SK-N-SH (cell line): Measurements from ENCODE around the gene TDRD10. TPM values are rescaled to one million over a fixed set of nuclear protein-coding genes. Genes with fewer than 3 reads are reported as not detected.

Experiments
- CHD2 ChIP-seq: fragments of 150-350 bp; IDR thresholded peaks from 2 replicates; pipeline ENCODE4 v1.6.1; 2018; ENCODE audit warnings: low read length; ENCODE audit not compliant: partially characterized antibody
- ELF1 ChIP-seq: IDR thresholded peaks from 2 replicates; pipeline ENCODE4 v1.4.0; 2012
- EP300 ChIP-seq, 2 experiments: IDR thresholded peaks; 2 replicates each; pipeline versions ENCODE4 v1.4.0 to v1.6.1; 2012; ENCODE audit warnings: borderline replicate concordance in 1 of 2, low read depth in 1 of 2, low read length in 1 of 2
- EZH2phosphoT487 ChIP-seq: fragments of 200-600 bp; sonication (generic); IDR thresholded peaks from 2 replicates; pipeline ENCODE4 v1.6.1; 2017; ENCODE audit warnings: low read depth, mixed run types, mild to moderate bottlenecking, antibody characterized with exemption, moderate library complexity, borderline replicate concordance
- FOSL2 ChIP-seq: IDR thresholded peaks from 2 replicates; pipeline ENCODE4 v1.4.0; 2012; ENCODE audit warnings: low read depth, mild to moderate bottlenecking, moderate library complexity, borderline replicate concordance
- FOXJ3 ChIP-seq: sonication (generic); formaldehyde crosslinking; IDR thresholded peaks from 2 replicates; pipeline ENCODE4 v1.5.1; 2020; ENCODE audit warnings: mild to moderate bottlenecking, missing genetic modification reagents
- FOXM1 ChIP-seq: IDR thresholded peaks from 2 replicates; pipeline ENCODE4 v1.4.0; 2012; ENCODE audit warnings: low read depth, mild to moderate bottlenecking
- GABPA ChIP-seq: IDR thresholded peaks from 2 replicates; pipeline ENCODE4 v1.4.0; 2012; ENCODE audit warnings: low read depth, mild to moderate bottlenecking
- GATA2 ChIP-seq: sonication (generic); formaldehyde crosslinking; IDR thresholded peaks from 2 replicates; pipeline ENCODE4 v1.5.0; 2020; ENCODE audit warnings: mild to moderate bottlenecking, missing genetic modification reagents
- MEF2A ChIP-seq: IDR thresholded peaks from 2 replicates; pipeline ENCODE4 v1.4.0; 2012; ENCODE audit warnings: low read depth, borderline replicate concordance
- MXI1 ChIP-seq: IDR thresholded peaks from 2 replicates; pipeline ENCODE4 v1.6.1; 2012; ENCODE audit warnings: mild to moderate bottlenecking, low read depth, low read length, improper control_type of control experiment
- NFIC ChIP-seq: IDR thresholded peaks from 2 replicates; pipeline ENCODE4 v1.4.0; 2012; ENCODE audit warnings: borderline replicate concordance
- NRF1 ChIP-seq: IDR thresholded peaks from 2 replicates; pipeline ENCODE4 v1.6.1; 2012; ENCODE audit warnings: low read depth, mild to moderate bottlenecking, low read length
- RCOR1 ChIP-seq: fragments of 150-350 bp; IDR thresholded peaks from 2 replicates; pipeline ENCODE4 v1.6.1; 2017; ENCODE audit warnings: antibody characterized with exemption, low read length
- REST ChIP-seq: IDR thresholded peaks from 2 replicates; pipeline ENCODE4 v1.6.1; 2012; ENCODE audit warnings: mild to moderate bottlenecking, low read depth, low read length, moderate library complexity
- RFX5 ChIP-seq: IDR thresholded peaks from 2 replicates; pipeline ENCODE4 v1.6.1; 2012; ENCODE audit warnings: mild to moderate bottlenecking, improper control_type of control experiment, low read length
- RXRA ChIP-seq: IDR thresholded peaks from 2 replicates; pipeline ENCODE4 v1.4.0; 2012; ENCODE audit warnings: low read depth, mild to moderate bottlenecking, borderline replicate concordance
- SMC3 ChIP-seq: IDR thresholded peaks from 2 replicates; pipeline ENCODE4 v1.6.1; 2012; ENCODE audit warnings: low read depth, low read length, improper control_type of control experiment
- TAF1 ChIP-seq: IDR thresholded peaks from 2 replicates; pipeline ENCODE4 v1.6.1; 2012; ENCODE audit warnings: low read depth, mild to moderate bottlenecking, low read length, moderate library complexity, borderline replicate concordance
- TCF12 ChIP-seq: IDR thresholded peaks from 2 replicates; pipeline ENCODE4 v1.4.0; 2012
- USF1 ChIP-seq: IDR thresholded peaks from 2 replicates; pipeline ENCODE4 v1.4.0; 2012; ENCODE audit warnings: low read depth, borderline replicate concordance
- YY1 ChIP-seq: IDR thresholded peaks from 2 replicates; pipeline ENCODE4 v1.4.0; 2012; ENCODE audit warnings: low read depth, mild to moderate bottlenecking
- polyA plus RNA-seq, 3 experiments: library from polyadenylated mRNA; depleted of rRNA; stranded (reverse); fragments of >200 nt; gene quantifications; 2 replicates each; pipeline ENCODE4 v1.2.3, GENCODE V29; 2012
- TF ChIP-seq, protein P1 (sequence below): fragments of 150-350 bp; IDR thresholded peaks from 2 replicates; pipeline ENCODE4 v1.6.1; 2017; ENCODE audit warnings: antibody characterized with exemption, low read length, low read depth, borderline replicate concordance
- TF ChIP-seq, protein P2 (sequence below): IDR thresholded peaks from 2 replicates; pipeline ENCODE4 v1.4.0; 2012; ENCODE audit warnings: low read depth, borderline replicate concordance

Gene TDRD10
- polyA plus RNA-seq, 1 of the 3 experiments (the other 2 are of a cell fraction), result not detected

DNA sequence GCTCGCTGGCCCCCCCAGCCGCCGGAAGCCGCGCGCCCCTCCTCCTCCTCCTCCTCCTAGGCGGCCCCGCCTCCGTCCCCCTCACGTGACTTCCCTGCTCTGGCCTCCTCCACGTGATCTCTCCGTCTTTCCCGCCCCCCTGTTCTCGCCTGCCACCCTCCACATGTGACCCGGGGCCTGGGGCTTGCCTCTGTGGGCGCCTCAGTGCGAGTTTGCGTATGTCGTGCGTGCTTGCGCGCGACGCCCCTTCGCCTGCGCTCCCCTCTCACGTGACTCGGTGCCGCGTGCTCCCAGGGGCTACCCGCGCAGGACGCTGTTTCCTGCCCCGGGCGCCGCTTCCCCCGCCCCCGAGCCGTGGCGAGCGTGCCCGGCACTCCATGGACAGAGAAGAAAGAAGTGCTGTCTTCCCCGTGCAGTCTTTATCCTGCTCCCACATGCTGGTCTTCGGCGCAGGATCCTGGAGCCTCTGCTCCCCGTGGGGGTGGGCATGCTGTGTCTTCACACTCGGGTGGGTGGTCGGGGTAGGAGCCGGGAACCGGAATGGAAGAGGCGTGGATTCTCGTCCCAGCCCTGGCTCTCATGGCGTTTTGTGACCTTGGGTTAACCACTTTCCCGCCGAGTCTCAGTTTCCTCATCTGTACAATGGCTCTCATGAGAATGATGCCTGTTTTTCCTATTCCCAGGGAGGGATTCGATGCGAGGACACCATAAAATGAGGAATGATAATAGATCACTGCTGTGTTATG lies 56.9 kb downstream of the TDRD10 start (continued):
- TF ChIP-seq REST (no peak), NRF1 (peak; percentile 71), EZH2phosphoT487 (no peak), RXRA (no peak), USF1 (peak; percentile 100), RFX5 (no peak), EP300 (IDR thresholded peaks at IDR 0.05; ENCODE audit: borderline replicate concordance in 1 of 2, low read depth in 1 of 2, low read length in 1 of 2) (peak in 1 of 2 experiments; percentile 51; a peak in 1 of 4 replicates), TCF12 (peak; percentile 31; the same call in 1 of the 2 replicates), YY1 (no peak), FOSL2 (no peak), CHD2 (peak; percentile 72), MEF2A (no peak), GABPA (peak; percentile 77), FOXM1 (no peak), NFIC (no peak), RCOR1 (peak; percentile 58; the same call in 1 of the 2 replicates), FOXJ3 (CRISPR knock-in tag) (no peak; the same call in 1 of the 2 replicates), SMC3 (no peak), MXI1 (peak; percentile 94), ELF1 (peak; percentile 76; the same call in 1 of the 2 replicates), GATA2 (no peak), TAF1 (no peak; the same call in none of the 2 replicates)
- TF ChIP-seq, protein P1, sequence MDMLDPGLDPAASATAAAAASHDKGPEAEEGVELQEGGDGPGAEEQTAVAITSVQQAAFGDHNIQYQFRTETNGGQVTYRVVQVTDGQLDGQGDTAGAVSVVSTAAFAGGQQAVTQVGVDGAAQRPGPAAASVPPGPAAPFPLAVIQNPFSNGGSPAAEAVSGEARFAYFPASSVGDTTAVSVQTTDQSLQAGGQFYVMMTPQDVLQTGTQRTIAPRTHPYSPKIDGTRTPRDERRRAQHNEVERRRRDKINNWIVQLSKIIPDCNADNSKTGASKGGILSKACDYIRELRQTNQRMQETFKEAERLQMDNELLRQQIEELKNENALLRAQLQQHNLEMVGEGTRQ, result peak; percentile 100
- TF ChIP-seq, protein P2, sequence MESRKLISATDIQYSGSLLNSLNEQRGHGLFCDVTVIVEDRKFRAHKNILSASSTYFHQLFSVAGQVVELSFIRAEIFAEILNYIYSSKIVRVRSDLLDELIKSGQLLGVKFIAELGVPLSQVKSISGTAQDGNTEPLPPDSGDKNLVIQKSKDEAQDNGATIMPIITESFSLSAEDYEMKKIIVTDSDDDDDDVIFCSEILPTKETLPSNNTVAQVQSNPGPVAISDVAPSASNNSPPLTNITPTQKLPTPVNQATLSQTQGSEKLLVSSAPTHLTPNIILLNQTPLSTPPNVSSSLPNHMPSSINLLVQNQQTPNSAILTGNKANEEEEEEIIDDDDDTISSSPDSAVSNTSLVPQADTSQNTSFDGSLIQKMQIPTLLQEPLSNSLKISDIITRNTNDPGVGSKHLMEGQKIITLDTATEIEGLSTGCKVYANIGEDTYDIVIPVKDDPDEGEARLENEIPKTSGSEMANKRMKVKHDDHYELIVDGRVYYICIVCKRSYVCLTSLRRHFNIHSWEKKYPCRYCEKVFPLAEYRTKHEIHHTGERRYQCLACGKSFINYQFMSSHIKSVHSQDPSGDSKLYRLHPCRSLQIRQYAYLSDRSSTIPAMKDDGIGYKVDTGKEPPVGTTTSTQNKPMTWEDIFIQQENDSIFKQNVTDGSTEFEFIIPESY, result no peak
